ENCODE results near the gene DOCK10. TPM values are rescaled to one million over a fixed set of nuclear protein-coding genes. Genes with fewer than 3 reads are reported as not detected.

The DOCK10 gene
- total RNA-seq, 2 experiments from 2014 or later = 40.8 to 68.2 TPM

DNA sequence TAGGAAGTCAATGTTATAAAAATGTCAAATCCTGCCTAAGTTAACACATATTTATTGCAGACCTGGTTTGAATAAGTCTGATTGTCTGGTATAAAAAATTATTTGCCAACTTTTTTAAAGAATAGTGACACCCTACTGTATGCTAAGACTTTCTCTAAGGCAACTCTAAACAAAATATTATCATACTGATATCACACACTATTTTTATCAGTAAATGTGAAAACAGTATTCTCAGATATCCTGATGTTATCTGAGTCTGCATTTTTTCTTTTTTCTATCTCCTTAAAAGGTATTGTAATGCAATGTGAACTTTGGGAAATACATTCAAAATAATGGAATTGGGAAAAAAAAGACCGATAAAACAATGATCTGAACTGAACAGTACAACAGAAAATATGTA lies 127.1 kb downstream of the DOCK10 start:
- POLR2A ChIA-PET = interaction anchor here (0.6 kb wide), 2 partner anchors 20 to 29 kb away, joined by 3 to 6 read pairs; no protein-coding TSS in a partner anchor
- Histone ChIP-seq H3K4me2 (ENCODE audit: low read length) (no peak overlapping the region), H4K20me1 (ENCODE audit: insufficient read depth, low read length) (no peaks in the 10 kb centered on the region), H3K9me3 (ENCODE audit: low read length) (no peaks in the 10 kb centered on the region), H3K79me2 (ENCODE audit: insufficient read depth, low read depth, low read length) (peaks cover 7% of the 10 kb centered on the region; the same call in 1 of the 2 replicates), H3K4me3 (ENCODE audit: low read depth, low read length, poor library complexity, severe bottlenecking) (no peak overlapping the region), H3K4me1 (ENCODE audit: insufficient read depth, low read length, poor library complexity, severe bottlenecking) (peaks cover 11% of the 10 kb centered on the region), H3K9me2 (ENCODE audit: insufficient read depth, low read length) (no peaks in the 10 kb centered on the region), H3K36me3 (ENCODE audit: insufficient read depth, low read length) (peaks cover 39% of the 10 kb centered on the region), H3K27ac (ENCODE audit: low read depth, low read length, poor library complexity, severe bottlenecking) (no peak overlapping the region), H2AFZ (ENCODE audit: low read length) (no peak overlapping the region)
- no TSS peak for BruUV-seq (replicated peaks)
- CTCF ChIA-PET (ENCODE audit: unreplicated experiment) = no interaction called here
- DNase-seq (ENCODE audit: low spot score) = no peak
- intact Hi-C loops (cut with micrococcal nuclease; ENCODE audit: unreplicated experiment) = no loop called here
- TF ChIP-seq, protein P1, sequence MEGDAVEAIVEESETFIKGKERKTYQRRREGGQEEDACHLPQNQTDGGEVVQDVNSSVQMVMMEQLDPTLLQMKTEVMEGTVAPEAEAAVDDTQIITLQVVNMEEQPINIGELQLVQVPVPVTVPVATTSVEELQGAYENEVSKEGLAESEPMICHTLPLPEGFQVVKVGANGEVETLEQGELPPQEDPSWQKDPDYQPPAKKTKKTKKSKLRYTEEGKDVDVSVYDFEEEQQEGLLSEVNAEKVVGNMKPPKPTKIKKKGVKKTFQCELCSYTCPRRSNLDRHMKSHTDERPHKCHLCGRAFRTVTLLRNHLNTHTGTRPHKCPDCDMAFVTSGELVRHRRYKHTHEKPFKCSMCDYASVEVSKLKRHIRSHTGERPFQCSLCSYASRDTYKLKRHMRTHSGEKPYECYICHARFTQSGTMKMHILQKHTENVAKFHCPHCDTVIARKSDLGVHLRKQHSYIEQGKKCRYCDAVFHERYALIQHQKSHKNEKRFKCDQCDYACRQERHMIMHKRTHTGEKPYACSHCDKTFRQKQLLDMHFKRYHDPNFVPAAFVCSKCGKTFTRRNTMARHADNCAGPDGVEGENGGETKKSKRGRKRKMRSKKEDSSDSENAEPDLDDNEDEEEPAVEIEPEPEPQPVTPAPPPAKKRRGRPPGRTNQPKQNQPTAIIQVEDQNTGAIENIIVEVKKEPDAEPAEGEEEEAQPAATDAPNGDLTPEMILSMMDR (conservative IDR thresholded peaks at IDR 0.05; ENCODE audit: low read length) = no peak
- TF ChIP-seq EZH2phosphoT487 (IDR thresholded peaks at IDR 0.05; ENCODE audit: borderline replicate concordance, low read depth, low read length) = no peak

DNA sequence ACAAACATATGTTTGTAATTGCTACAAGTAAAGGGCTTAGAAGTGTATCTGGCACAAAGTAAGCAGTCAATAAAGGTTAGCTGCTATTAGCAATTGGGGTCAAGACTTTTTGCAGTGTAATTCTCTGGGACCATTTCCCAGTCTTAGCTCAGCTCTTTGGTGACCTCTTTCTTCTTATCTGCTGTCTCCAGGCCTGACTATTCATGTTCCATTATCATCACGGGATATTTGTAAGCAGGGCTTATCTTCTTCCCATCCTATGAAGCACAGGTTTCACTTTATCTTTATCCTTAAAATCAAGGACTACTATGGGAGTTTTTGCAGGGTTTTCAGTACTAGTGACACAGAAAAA lies 131.7 kb downstream of the DOCK10 start:
- H3K79me2 ChIP-seq (ENCODE audit: insufficient read depth, low read depth, low read length) = 0 out of 2 replicates have a peak, but pooled peaks cover 3% of the 10 kb centered on the region
- no peak overlapping the region for H3K27ac ChIP-seq (ENCODE audit: low read depth, low read length, poor library complexity, severe bottlenecking)
- ChIA-PET CTCF (ENCODE audit: unreplicated experiment) (interaction anchor here (1.2 kb wide), 1 partner anchor 10 kb away, joined by 4 read pairs; no protein-coding TSS in a partner anchor), POLR2A (interaction anchor here (1.2 kb wide), 1 partner anchor 36 kb away, joined by 3 read pairs; no protein-coding TSS in a partner anchor)
- H2AFZ ChIP-seq (ENCODE audit: low read length) = no peak overlapping the region
- no peak overlapping the region for H3K4me3 ChIP-seq (ENCODE audit: low read depth, low read length, poor library complexity, severe bottlenecking)
- H3K36me3 ChIP-seq (ENCODE audit: insufficient read depth, low read length) = peaks cover 14% of the 10 kb centered on the region
- DNase-seq (ENCODE audit: low spot score) = no peak
- H3K9me3 ChIP-seq (ENCODE audit: low read length) = no peaks in the 10 kb centered on the region
- intact Hi-C loops (cut with micrococcal nuclease; ENCODE audit: unreplicated experiment) = no loop called here
- no peaks in the 10 kb centered on the region for H4K20me1 ChIP-seq (ENCODE audit: insufficient read depth, low read length)
- H3K9me2 ChIP-seq (ENCODE audit: insufficient read depth, low read length) = no peaks in the 10 kb centered on the region
- H3K4me1 ChIP-seq (ENCODE audit: insufficient read depth, low read length, poor library complexity, severe bottlenecking) = no peaks in the 10 kb centered on the region
- no TSS peak for BruUV-seq (replicated peaks)
- no peak for TF ChIP-seq EZH2phosphoT487 (IDR thresholded peaks at IDR 0.05; ENCODE audit: borderline replicate concordance, low read depth, low read length)
- TF ChIP-seq, protein P1 (conservative IDR thresholded peaks at IDR 0.05; ENCODE audit: low read length) = no peak
- no peak overlapping the region for H3K4me2 ChIP-seq (ENCODE audit: low read length)

- Histone ChIP-seq H3K4me1 (ENCODE audit: insufficient read depth, low read length, poor library complexity, severe bottlenecking) (no peaks in the 10 kb centered on the region), H3K4me3 (ENCODE audit: low read depth, low read length, poor library complexity, severe bottlenecking) (no peak overlapping the region), H2AFZ (ENCODE audit: low read length) (no peak overlapping the region), H3K9me3 (ENCODE audit: low read length) (no peaks in the 10 kb centered on the region), H3K27ac (ENCODE audit: low read depth, low read length, poor library complexity, severe bottlenecking) (no peak overlapping the region), H3K4me2 (ENCODE audit: low read length) (no peak overlapping the region), H3K79me2 (ENCODE audit: insufficient read depth, low read depth, low read length) (0 out of 2 replicates have a peak, but pooled peaks cover 3% of the 10 kb centered on the region), H3K36me3 (ENCODE audit: insufficient read depth, low read length) (peaks cover 9% of the 10 kb centered on the region), H4K20me1 (ENCODE audit: insufficient read depth, low read length) (no peaks in the 10 kb centered on the region), H3K9me2 (ENCODE audit: insufficient read depth, low read length) (no peaks in the 10 kb centered on the region)
- BruUV-seq (replicated peaks) = no TSS peak
- TF ChIP-seq EZH2phosphoT487 (IDR thresholded peaks at IDR 0.05; ENCODE audit: borderline replicate concordance, low read depth, low read length) = no peak
- TF ChIP-seq, protein P1 (conservative IDR thresholded peaks at IDR 0.05; ENCODE audit: low read length) = no peak
- ChIA-PET CTCF (ENCODE audit: unreplicated experiment) (interaction anchor here (1.2 kb wide), 1 partner anchor 9 kb away, joined by 4 read pairs; no protein-coding TSS in a partner anchor), POLR2A (interaction anchor here (0.5 to 1.1 kb wide), 5 partner anchors 11 to 424 kb away, joined by 3 to 5 read pairs (median 4); no protein-coding TSS in a partner anchor)
- no peak for DNase-seq (ENCODE audit: low spot score)
- intact Hi-C loops (cut with micrococcal nuclease; ENCODE audit: unreplicated experiment) = no loop called here
Observed at GRCh38 chr2:224909885-224910573, 132.2 kb downstream of the DOCK10 start.
